Lung (tissue), 12 donors: Measurements from ENCODE around the gene RGL1. TPM values are rescaled to one million over a fixed set of nuclear protein-coding genes. Genes with fewer than 3 reads are reported as not detected.

ENCODE experiments used
- ATAC-seq: fragments of 200-7000 bp; cut with Tn5 transposase; one replicate; pipeline ENCODE4 v1.9.1; 2020; ENCODE audit warnings: moderate number of reproducible peaks; ENCODE audit not compliant: insufficient read depth, low FRiP score
- DNase-seq, 3 donors: peaks; one replicate each; pipeline ENCODE4 v3.0.0-alpha.2; 2013 to 2017
- H3K27ac ChIP-seq, 2 donors: one replicate each; pipeline ENCODE4 v1.5.1; 2013; ENCODE audit warnings: mild to moderate bottlenecking in 2 of 2, moderate library complexity in 2 of 2, control low read depth in 1 of 2, inconsistent platforms in 1 of 2, low read depth in 1 of 2, low read length in 1 of 2
- H3K27me3 ChIP-seq, 3 donors: one replicate each; pipeline ENCODE4 v1.5.1; 2013; ENCODE audit warnings: low read length in 2 of 3; ENCODE audit not compliant: control insufficient read depth in 3 of 3, insufficient read depth in 3 of 3
- H3K36me3 ChIP-seq, 4 donors: one replicate each; pipeline ENCODE4 v1.5.1; 2013; ENCODE audit warnings: low read length in 4 of 4, mild to moderate bottlenecking in 1 of 4, moderate library complexity in 1 of 4; ENCODE audit not compliant: control insufficient read depth in 4 of 4, insufficient read depth in 4 of 4
- H3K4me1 ChIP-seq, 5 donors: one replicate each; pipeline ENCODE4 v1.5.1; 2013; ENCODE audit warnings: low read length in 5 of 5, mild to moderate bottlenecking in 2 of 5, moderate library complexity in 1 of 5; ENCODE audit not compliant: control insufficient read depth in 5 of 5, insufficient read depth in 5 of 5
- H3K4me3 ChIP-seq: one replicate; pipeline ENCODE4 v1.5.1; 2013; ENCODE audit warnings: mild to moderate bottlenecking, control low read depth, moderate library complexity
- H3K9ac ChIP-seq, 2 donors: one replicate each; pipeline ENCODE4 v1.5.1; 2013; ENCODE audit warnings: low read length in 2 of 2, control low read depth in 1 of 2; ENCODE audit not compliant: insufficient read depth in 1 of 2
- H3K9me3 ChIP-seq, 4 donors: one replicate each; pipeline ENCODE4 v1.5.1; 2013; ENCODE audit warnings: low read length in 3 of 4, mild to moderate bottlenecking in 1 of 4, moderate library complexity in 1 of 4; ENCODE audit not compliant: control insufficient read depth in 4 of 4, insufficient read depth in 3 of 4
- CTCF ChIP-seq: IDR thresholded peaks from 2 replicates; pipeline ENCODE4 v1.5.1; 2012; ENCODE audit warnings: mild to moderate bottlenecking; ENCODE audit errors: control extremely low read depth, extremely low read depth
- WGBS, 2 donors: extraction: QIAGEN DNeasy Blood & Tissue Kit; methylation state at CpG; one replicate each; pipeline ENCODE4 v1.1.7; 2013; 5-methylcytosine and 5-hydroxymethylcytosine counted together
- polyA plus RNA-seq, 2 donors: library from polyadenylated mRNA; stranded (reverse); fragments of 200-250 nt; gene quantifications; one replicate each; pipeline ENCODE4 v1.2.1, GENCODE V29; 2013
- total RNA-seq, 2 donors: library from RNA; depleted of rRNA in 1 of 2; stranded (reverse); fragments of >200 nt in 1 of 2; gene quantifications; one replicate each; pipeline ENCODE4 v1.2.1, GENCODE V29; 2014 to 2021
- donor health status: control.
- donor health status: control.
- donor health status: Bipolar disorder and iron deficiency.
- donor health status: healthy.
- donor health status: DM: yes; HTN: yes; CAD: no.

Gene RGL1
- total and polyA plus RNA-seq, 4 donors = 9.6 to 49.4 (median 35.2) TPM

GRCh38 chr1:183819059-183819458 is 14.1 kb downstream of the RGL1 start:
- no peak for TF ChIP-seq CTCF
- no peak overlapping the region for H3K4me3 ChIP-seq
- ATAC-seq = no peak

GRCh38 chr1:183821309-183821888 is 16.5 kb downstream of the RGL1 start:
- Histone ChIP-seq H3K27me3 (no peaks in the 10 kb centered on the region), H3K36me3 (peaks cover 0 to 3% (median 1%) of the 10 kb centered on the region in 4 donors), H3K9me3 (no peaks in the 10 kb centered on the region), H3K27ac (peak overlapping the region in 1 of 2 donors; percentile 33), H3K4me1 (peaks cover 2 to 42% (median 26%) of the 10 kb centered on the region in 5 donors), H3K9ac (no peak overlapping the region), H3K4me3 (no peak overlapping the region)
- TF ChIP-seq CTCF = no peak
- WGBS, 2 donors = 58 to 83% methylated on average over 1 of the region's 1 CpG
- no peak for DNase-seq
- no peak for ATAC-seq

More at GRCh38 chr1:183819059-183819458, 14.1 kb downstream of the RGL1 start:
- Histone ChIP-seq H3K9ac (no peak overlapping the region), H3K9me3 (no peaks in the 10 kb centered on the region), H3K27me3 (no peaks in the 10 kb centered on the region), H3K36me3 (peaks cover 0 to 3% (median 1%) of the 10 kb centered on the region in 4 donors), H3K4me1 (peaks cover 7 to 37% (median 23%) of the 10 kb centered on the region in 5 donors), H3K27ac (no peak overlapping the region)
- WGBS, 2 donors = 97 to 100% methylated on average over 1 of the region's 1 CpG
- DNase-seq = no peak

- H3K27me3 ChIP-seq = no peaks in the 10 kb centered on the region
- no peak overlapping the region for H3K4me3 ChIP-seq
- DNase-seq (no peak), ATAC-seq (no peak)
- TF ChIP-seq CTCF = no peak
- H3K36me3 ChIP-seq = peaks cover 0 to under 1% (median 0%) of the 10 kb centered on the region in 4 donors
- peak overlapping the region in 1 of 2 donors; percentile 33 for H3K27ac ChIP-seq
- no peaks in the 10 kb centered on the region for H3K9me3 ChIP-seq
- H3K4me1 ChIP-seq = peaks cover 0 to 38% (median 24%) of the 10 kb centered on the region in 5 donors
- WGBS, 2 donors = 80 to 84% methylated on average over 3 of the region's 3 CpGs
- H3K9ac ChIP-seq = no peak overlapping the region
These were observed 17.1 kb downstream of the RGL1 start for GRCh38 chr1:183821889-183822611.
